Measurements from ENCODE around the gene MXD4. TPM values are rescaled to one million over a fixed set of nuclear protein-coding genes. Genes with fewer than 3 reads are reported as not detected.

Gene MXD4
- total and polyA plus RNA-seq, 9 of the 15 experiments (the other 6 are each of a cell fraction or from before 2014, with no cell fraction given): 0.06 to 13.5 (median 5.9) TPM

DNA sequence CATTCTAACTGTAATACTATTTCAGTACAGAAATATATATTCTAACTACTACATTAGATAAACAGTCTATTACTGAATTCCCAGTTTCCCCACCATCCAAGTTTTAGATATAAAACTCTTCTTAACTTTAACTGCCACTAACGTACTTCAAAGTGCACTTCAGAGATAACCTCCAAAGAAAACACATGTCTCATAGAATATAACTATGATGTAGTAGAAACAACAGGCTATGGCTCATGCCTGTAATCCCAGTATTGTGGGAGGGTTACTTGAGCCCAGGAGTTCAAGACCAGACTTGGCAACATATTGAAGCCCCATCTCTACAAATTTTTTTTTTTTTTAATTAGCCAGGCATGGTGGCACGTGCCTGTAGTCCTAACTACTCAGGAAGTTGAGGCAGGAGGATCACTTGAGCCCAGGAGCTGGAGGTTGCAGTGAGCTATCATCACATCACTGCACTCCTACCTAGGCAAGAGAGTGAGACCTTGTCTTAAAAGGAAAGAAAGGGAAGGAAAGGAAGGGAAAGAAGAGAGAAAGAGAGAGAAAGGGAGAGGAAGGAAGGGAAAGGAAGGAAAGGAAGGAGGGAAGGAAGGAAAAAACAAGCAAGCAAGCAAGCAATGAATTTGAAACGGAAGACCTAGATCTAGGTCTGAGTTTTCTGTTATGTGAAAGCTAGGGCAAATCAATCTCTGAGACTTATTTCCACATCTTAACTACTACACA, 24.8 kb downstream of the MXD4 start (continued):
- no peak for TF ChIP-seq MEF2A (IDR thresholded peaks at IDR 0.05; ENCODE audit: control insufficient read depth, low read depth, low read length)
- TF ChIP-seq GATAD2B (IDR thresholded peaks at IDR 0.05; ENCODE audit: borderline replicate concordance): 0 out of 2 replicates have a peak, but pooled peaks have one; percentile 21
- TF ChIP-seq HDGF (IDR thresholded peaks at IDR 0.05): peak; percentile 81; the same call in 1 of the 2 replicates
- no peak for TF ChIP-seq ZFP30 (CRISPR knock-in tag; IDR thresholded peaks at IDR 0.05; ENCODE audit: borderline replicate concordance)
- TF ChIP-seq HDAC1 (IDR thresholded peaks at IDR 0.05): peak in 1 of 2 experiments; percentile 32; a peak in 1 of 4 replicates
- TF ChIP-seq ZNF507 (tag; conservative IDR thresholded peaks at IDR 0.05): no peak
- peak; percentile 19; the same call in 1 of the 2 replicates for TF ChIP-seq ARID2 (IDR thresholded peaks at IDR 0.05)
- TF ChIP-seq, protein P1, sequence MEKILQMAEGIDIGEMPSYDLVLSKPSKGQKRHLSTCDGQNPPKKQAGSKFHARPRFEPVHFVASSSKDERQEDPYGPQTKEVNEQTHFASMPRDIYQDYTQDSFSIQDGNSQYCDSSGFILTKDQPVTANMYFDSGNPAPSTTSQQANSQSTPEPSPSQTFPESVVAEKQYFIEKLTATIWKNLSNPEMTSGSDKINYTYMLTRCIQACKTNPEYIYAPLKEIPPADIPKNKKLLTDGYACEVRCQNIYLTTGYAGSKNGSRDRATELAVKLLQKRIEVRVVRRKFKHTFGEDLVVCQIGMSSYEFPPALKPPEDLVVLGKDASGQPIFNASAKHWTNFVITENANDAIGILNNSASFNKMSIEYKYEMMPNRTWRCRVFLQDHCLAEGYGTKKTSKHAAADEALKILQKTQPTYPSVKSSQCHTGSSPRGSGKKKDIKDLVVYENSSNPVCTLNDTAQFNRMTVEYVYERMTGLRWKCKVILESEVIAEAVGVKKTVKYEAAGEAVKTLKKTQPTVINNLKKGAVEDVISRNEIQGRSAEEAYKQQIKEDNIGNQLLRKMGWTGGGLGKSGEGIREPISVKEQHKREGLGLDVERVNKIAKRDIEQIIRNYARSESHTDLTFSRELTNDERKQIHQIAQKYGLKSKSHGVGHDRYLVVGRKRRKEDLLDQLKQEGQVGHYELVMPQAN (IDR thresholded peaks at IDR 0.05; ENCODE audit: borderline replicate concordance): peak; percentile 34; the same call in 1 of the 2 replicates
- TF ChIP-seq DPF2 (IDR thresholded peaks at IDR 0.05): peak; percentile 37; the same call in 1 of the 2 replicates
- TF ChIP-seq, protein P2, sequence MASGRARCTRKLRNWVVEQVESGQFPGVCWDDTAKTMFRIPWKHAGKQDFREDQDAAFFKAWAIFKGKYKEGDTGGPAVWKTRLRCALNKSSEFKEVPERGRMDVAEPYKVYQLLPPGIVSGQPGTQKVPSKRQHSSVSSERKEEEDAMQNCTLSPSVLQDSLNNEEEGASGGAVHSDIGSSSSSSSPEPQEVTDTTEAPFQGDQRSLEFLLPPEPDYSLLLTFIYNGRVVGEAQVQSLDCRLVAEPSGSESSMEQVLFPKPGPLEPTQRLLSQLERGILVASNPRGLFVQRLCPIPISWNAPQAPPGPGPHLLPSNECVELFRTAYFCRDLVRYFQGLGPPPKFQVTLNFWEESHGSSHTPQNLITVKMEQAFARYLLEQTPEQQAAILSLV (tag; IDR thresholded peaks at IDR 0.05): no peak
- TF ChIP-seq HNRNPK (IDR thresholded peaks at IDR 0.05; ENCODE audit: low read depth, low read length, poor library complexity, severe bottlenecking): no peak
- TF ChIP-seq ASH1L (IDR thresholded peaks at IDR 0.05; ENCODE audit: borderline replicate concordance, low read depth, partially characterized antibody): peak; percentile 45
- peak; percentile 25; the same call in 1 of the 2 replicates for TF ChIP-seq EP300 (IDR thresholded peaks at IDR 0.05; ENCODE audit: low read length)
- TF ChIP-seq SMARCA5 (IDR thresholded peaks at IDR 0.05): 0 out of 2 replicates have a peak, but pooled peaks have one; percentile 60
- no peak for TF ChIP-seq HSF4 (CRISPR knock-in tag; IDR thresholded peaks at IDR 0.05; ENCODE audit: borderline replicate concordance)
- TF ChIP-seq SUPT5H (IDR thresholded peaks at IDR 0.05): no peak
- peak; percentile 33; the same call in 1 of the 2 replicates for TF ChIP-seq SMARCA4 (IDR thresholded peaks at IDR 0.05)
- TF ChIP-seq GATAD2A (IDR thresholded peaks at IDR 0.05): 0 out of 2 replicates have a peak, but pooled peaks have one; percentile 16
- no peak for TF ChIP-seq FOXP1 (CRISPR knock-in tag; IDR thresholded peaks at IDR 0.05)
- TF ChIP-seq, protein P3, sequence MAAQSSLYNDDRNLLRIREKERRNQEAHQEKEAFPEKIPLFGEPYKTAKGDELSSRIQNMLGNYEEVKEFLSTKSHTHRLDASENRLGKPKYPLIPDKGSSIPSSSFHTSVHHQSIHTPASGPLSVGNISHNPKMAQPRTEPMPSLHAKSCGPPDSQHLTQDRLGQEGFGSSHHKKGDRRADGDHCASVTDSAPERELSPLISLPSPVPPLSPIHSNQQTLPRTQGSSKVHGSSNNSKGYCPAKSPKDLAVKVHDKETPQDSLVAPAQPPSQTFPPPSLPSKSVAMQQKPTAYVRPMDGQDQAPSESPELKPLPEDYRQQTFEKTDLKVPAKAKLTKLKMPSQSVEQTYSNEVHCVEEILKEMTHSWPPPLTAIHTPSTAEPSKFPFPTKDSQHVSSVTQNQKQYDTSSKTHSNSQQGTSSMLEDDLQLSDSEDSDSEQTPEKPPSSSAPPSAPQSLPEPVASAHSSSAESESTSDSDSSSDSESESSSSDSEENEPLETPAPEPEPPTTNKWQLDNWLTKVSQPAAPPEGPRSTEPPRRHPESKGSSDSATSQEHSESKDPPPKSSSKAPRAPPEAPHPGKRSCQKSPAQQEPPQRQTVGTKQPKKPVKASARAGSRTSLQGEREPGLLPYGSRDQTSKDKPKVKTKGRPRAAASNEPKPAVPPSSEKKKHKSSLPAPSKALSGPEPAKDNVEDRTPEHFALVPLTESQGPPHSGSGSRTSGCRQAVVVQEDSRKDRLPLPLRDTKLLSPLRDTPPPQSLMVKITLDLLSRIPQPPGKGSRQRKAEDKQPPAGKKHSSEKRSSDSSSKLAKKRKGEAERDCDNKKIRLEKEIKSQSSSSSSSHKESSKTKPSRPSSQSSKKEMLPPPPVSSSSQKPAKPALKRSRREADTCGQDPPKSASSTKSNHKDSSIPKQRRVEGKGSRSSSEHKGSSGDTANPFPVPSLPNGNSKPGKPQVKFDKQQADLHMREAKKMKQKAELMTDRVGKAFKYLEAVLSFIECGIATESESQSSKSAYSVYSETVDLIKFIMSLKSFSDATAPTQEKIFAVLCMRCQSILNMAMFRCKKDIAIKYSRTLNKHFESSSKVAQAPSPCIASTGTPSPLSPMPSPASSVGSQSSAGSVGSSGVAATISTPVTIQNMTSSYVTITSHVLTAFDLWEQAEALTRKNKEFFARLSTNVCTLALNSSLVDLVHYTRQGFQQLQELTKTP (IDR thresholded peaks at IDR 0.05; ENCODE audit: low read depth in 1 of 2, partially characterized antibody in 2 of 2): no peak
- no peak for TF ChIP-seq MYNN (IDR thresholded peaks at IDR 0.05)
- no peak for TF ChIP-seq MYNN (CRISPR knock-in tag; IDR thresholded peaks at IDR 0.05)
- no peak for TF ChIP-seq POLR2H (tag; IDR thresholded peaks at IDR 0.05; ENCODE audit: low read depth)
- TF ChIP-seq TCF3 (CRISPR knock-in tag; IDR thresholded peaks at IDR 0.05): 0 out of 2 replicates have a peak, but pooled peaks have one; percentile 15

Measured in K562 (cell line).